RKO (cell line): Measurements from ENCODE around the gene KAZN.
"Not testable (repeated sequence)": the region's sequence is repeated elsewhere in the genome, so short reads cannot be mapped to it uniquely, and the experiment has no call there.

Experiments used
- DNase-seq: peaks from one replicate; pipeline ENCODE4 v3.0.0-alpha.2; 2016; ENCODE audit warnings: low spot score

Gene KAZN

DNA sequence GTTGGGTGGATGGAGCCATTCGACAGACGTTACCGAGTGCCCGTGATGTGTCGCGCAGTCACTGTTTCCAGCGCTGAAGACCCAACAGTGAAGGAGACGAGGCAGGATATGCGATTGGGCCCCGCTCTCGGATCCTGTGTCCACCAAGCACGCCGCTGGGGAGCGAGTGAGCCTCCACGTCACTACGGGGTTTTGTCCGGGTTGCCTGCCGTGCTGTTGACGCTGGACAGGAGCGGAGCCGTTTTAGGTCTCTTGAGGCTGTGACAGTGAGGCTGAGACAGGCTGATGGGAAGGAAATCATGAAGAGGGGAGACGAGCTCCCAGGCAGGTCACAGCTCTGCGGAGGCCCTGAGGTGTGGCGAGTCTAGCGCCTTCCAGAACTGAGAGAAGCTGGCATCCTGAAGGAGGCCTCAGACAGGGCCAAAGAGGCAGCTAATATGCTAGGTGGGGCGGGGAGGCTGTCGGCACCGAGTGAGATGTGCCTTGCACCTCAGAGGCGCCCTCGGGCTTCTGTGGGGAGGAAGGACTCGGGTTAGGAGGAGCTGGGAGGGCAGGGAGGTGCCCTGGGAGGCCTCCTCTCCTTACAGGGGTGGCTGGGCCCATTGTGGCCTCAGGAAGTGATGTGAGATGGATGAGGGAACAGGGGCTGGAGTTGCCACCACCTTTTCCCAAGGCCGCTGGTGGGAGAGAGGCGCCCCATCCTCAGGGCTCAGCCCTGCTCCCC lies 359.1 kb downstream of the KAZN start:
- no peak for DNase-seq

DNA sequence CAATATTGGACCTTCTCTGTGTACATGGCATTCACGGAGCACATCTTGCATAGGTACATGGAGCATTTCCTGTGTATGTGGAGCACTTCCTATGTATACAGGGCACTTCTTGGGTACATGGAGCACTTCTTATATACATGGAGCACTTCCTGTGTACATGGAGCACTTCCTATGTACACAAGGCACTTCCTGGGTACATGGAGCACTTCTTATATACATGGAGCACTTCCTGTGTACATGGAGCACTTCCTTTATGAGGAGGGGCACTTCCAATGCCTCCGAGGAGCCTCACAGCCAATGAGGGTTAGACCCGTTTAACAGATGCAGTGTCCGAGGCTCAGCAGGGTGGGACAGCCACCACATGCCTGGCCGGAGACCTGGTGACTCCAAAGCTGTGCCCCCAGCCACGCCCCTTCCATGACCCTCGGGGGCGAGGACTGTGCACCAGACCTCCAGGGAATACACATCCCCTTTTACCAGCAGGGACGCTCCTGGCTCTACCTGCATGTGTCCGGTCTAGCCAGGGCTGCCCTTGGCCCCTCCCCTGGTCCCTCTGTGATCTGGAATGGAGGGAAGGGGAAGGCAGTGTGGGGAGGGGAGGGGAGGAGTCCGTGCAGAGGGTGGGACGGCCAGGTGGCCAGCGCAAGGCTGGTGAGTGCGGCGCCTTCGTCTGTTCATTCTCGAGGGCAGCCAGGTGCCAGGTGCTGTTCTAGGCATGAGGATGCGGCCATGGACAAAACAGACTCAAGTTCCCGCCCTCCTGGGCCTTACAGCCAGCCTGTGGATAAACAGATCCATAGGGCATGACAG lies 360.0 kb downstream of the KAZN start:
- DNase-seq, result no peak

DNA sequence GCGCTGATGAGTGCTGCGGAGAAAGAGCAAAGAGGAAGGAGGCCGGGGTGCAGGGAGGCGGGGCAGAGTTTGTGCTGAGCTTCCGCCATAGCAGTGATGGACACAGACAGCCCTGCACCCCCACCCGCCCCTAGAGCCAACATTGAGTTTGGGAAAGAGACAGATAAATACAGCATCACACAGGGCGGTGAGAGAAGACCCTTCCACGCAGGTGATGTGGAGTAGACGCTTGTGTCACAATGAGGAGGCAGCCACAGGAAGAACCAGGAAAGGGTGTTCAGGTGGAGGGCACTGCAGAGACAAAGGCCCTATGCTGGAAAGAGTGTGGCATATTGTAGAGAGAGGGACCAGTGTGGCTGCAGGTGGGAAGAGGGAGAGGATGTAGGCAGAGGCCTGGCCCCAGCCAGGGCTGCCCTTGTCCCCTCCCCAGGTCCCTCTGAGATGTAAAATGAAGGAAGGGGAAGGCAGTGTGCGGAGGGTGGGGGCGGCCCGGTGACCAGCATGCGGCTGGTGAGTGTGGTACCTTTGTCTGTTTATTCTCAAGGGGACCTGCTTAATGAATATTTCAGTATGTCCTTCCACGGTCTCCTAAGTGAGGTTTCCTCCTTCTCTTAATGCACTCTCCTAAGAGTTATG lies 360.7 kb downstream of the KAZN start:
- DNase-seq, result no peak

DNA sequence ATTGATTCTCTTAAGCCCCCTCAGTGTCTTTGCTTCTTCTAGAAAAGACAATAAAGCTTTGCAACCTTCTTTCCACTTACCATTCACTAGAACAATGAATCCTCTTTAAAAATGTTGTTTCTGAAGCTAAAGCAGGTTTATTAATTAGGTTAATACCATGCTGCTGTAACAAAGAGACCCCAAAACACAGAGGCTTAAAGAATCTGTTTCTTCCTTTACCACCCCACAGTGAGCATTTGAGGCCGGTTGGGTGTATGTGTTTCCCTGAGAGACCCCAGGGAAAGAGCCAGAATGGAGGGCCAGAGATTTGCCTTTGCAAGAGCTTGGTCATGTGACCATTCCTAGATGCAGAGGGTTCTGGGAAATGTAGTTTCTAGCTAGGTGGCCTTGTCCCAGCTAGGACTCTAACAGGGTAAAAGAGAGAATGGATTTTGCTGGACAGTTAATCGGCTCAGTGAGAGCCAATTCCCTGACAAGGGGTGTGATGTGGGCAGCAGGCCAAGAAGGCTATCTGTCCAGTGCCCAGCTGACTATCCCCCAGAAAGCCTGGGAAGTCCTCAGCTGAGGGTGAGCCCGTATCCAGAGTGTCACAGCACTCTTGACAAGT lies 363.3 kb downstream of the KAZN start:
- DNase-seq, result peak; percentile 3

- DNase-seq, result no peak
Observed at GRCh38 chr1:14962407-14962806, 363.9 kb downstream of the KAZN start.

- not testable (repeated sequence) for DNase-seq
Observed at GRCh38 chr1:14963791-14964710, 365.6 kb downstream of the KAZN start.

DNA sequence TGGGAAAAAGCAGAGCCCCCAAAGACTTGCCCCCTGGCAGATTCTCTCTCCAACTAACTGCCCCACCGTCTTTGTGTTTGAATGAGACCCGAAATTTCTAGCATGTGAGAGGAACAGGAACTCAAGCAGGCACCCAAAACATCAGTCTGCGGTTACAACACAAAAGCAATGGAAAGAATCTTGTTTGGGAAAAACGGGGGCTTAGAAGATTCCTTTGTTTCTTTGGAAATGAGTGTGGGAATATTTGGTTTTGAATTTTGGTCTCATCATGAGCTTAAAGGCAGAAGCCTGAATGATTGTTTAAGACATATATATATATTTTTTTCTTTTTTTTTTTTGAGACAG lies 366.2 kb downstream of the KAZN start:
- DNase-seq, result no peak

DNA sequence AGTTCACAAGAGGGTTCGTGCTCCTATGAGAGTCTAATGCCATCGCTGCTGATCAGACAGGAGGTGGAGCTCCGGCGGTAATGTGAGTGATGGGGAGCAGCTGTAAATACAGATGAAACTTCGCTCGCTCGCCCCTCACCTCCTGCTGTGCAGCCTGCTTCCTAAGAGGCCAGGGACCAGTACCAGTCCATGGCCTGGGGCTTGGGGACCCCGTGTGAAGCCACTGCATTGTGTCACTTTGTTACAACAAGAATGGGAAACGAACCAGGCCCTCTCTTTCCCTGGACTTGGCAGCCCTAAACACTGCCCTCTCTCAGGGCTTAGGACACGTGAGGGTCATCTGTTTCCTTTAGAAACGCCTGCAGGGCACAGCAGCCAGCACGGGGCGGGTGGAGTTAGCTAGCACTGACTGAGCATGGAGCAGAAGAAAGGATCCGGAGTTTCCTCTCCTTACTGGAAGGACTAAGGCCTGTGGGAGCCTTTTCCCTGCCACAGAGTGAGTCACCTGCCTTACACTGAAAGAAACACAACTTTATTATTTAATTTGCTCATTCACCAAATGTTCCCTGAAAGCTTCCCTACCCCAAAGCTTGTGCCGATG lies 369.9 kb downstream of the KAZN start:
- no peak for DNase-seq

DNA sequence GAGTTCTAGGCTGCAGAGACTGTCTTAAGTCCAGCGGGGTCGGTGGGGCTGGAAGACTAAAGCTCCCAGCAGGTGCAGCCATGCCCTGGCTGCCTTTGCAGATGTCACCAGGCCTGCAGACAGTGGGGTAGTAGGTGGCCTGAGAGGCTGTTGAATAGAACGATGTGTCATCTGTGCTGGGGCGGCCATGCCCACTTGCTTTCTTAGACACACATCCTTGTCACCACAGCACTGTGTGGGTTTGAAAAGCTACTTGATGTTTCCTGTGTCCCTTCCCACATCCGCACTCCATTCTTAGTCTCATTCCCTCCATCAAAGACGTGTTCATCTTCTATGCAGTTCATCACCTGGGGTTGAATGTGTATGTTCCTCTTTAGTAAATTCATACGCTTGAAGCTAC lies 370.5 kb downstream of the KAZN start:
- DNase-seq, result no peak

GRCh38 chr1:14970115-14970798 lies 371.8 kb downstream of the KAZN start:
- DNase-seq, result peak; percentile 86

- no peak for DNase-seq
Observed at GRCh38 chr1:14970799-14971141, 372.3 kb downstream of the KAZN start.

- DNase-seq, result no peak
Observed at GRCh38 chr1:14971221-14971620, 372.7 kb downstream of the KAZN start.

DNA sequence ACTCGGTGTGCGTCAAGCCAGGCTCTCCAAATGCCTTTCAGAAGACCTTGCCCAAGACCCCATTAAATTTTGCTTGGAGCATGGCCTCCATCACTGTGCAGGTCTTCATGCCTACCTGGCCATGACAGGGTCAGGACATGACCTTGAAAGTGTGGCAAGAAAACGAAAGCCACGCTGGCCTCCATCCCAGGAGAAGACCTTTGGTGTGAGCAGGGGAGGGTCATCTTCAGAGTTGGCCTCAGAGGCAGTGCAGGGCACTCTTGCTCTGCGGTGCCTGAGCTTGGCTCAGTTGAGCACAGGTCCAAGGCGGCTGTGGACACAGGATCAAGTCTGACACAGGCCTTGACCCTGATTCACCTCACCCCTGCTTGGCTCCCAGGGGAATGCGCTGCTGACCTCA lies 373.6 kb downstream of the KAZN start:
- DNase-seq, result no peak

GRCh38 chr1:14973773-14974172 lies 375.3 kb downstream of the KAZN start:
- no peak for DNase-seq

GRCh38 chr1:14974361-14974760 lies 375.9 kb downstream of the KAZN start:
- DNase-seq, result no peak

DNA sequence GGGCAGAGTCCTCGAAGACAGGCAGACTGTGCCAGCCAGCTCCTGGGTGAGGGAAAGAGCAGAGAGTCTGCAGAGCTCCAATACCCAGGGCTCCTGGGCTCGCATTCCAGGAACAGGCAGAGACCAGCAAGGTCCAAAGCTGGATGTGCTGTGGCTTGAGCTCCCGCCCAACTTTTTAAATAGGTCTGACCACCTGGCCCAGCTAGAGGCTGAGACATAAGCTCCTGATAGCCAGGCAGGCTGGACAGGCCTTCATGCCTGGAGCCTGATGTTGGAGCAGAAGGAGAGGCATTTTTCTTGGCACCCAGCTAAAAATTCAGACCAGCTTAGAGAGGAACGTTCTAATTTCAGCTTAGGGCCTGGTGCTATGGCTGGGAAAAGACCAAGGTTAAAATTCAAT lies 376.6 kb downstream of the KAZN start:
- DNase-seq, result no peak

DNA sequence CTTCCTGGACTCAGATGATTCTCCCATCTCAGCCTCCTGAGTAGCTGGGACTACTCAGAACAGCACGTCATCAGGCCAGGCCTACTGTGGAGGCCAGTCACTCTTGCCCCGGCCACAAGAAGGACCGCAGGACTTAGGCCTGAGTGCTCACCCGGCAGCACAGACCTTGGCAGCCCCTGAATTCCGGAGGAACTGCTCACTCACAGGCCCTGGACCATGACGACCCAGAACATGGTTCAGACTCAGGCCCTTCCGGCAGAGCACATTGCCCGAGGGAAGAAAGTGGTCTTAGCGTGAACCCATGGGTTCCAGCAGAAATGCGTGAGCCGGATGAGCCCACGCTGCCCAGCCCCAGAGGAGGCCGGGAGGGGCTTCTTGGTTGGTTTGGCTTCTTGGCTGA lies 377.8 kb downstream of the KAZN start:
- DNase-seq, result no peak

DNA sequence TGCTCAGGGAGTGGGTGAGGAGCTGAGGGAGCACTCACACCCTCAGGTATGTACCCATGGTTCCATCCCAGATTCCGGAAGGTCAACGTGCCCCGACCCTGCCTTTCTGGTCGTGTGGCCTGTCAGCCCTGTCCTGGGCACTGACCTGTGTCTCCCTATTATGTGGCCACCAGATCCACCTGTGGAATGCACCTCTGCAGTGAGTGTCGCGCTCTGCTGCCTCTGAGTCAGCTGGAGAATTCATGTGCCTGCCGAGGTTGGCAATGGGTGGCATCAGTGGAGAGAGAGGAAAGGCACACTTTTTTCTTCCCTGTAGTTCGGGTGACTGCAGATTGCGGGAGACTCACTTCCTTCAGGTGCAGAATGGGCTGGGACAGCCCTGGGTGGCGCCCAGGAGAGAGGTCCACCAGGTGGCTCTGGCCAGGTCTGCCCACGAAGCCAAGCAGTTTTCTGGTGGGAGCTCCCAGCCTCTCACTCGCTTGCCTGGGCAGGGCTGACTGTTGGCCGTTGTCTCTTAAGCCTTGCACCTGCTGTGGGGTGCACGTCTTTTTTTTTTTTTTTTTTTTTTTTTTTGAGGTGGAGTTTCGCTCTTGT lies 378.9 kb downstream of the KAZN start:
- DNase-seq, result no peak

DNA sequence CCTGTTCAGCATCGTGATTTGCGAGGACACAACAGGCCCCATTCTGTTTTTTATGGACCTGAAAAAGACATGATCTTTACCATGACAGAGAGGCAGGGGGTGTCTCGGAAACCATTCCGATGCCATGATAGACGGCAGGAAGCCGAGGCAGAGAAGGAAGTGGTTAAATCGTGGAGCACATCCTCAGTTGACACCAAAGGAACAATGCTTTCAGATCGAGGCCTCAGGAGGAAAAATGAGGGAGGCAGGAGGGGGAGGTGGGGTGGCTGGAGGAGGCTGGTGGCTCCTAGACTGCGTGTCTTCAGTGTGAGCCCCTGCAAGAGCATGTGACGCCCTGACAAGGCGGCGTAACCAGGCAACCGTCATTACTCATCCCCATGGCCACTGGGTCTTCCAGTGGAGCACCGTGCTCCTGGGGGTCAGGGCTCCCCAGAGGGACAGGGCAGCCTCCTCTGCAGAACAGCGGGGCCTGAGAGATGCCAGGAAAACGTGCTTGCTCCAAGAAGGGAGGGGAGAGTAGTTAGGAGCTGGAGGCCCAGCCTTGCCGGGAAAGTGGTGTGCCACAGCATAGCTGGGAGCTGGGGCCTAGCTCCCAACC lies 382.2 kb downstream of the KAZN start:
- DNase-seq, result no peak

GRCh38 chr1:14982029-14982428 lies 383.5 kb downstream of the KAZN start:
- DNase-seq, result no peak
